Measurements from ENCODE around the gene FAM162A.
"Not testable (repeated sequence)": the region's sequence is repeated elsewhere in the genome, so short reads cannot be mapped to it uniquely, and the experiment has no call there.

FAM162A gene

GRCh38 chr3:122427857-122428471 is 44.0 kb downstream of the FAM162A start:
- H3K27me3 Mint-ChIP-seq (ENCODE audit: low read depth, poor library complexity), result no peaks in the 10 kb centered on the region
- H3K4me1 Mint-ChIP-seq, result no peaks in the 10 kb centered on the region
- H3K9me3 Mint-ChIP-seq, result no peaks in the 10 kb centered on the region
- no peak for DNase-seq
- H3K4me3 Mint-ChIP-seq, result no peak overlapping the region
- peaks cover 71% of the 10 kb centered on the region for H3K36me3 Mint-ChIP-seq (ENCODE audit: low read depth)
- TF ChIP-seq CTCF (IDR thresholded peaks at IDR 0.05), result no peak
- peak overlapping the region; percentile 2 for H3K27ac Mint-ChIP-seq

- no peaks in the 10 kb centered on the region for H3K9me3 Mint-ChIP-seq
- no peak for DNase-seq
- no peaks in the 10 kb centered on the region for H3K27me3 Mint-ChIP-seq (ENCODE audit: low read depth, poor library complexity)
- no peak for TF ChIP-seq CTCF (IDR thresholded peaks at IDR 0.05)
- H3K27ac Mint-ChIP-seq, result no peak overlapping the region
- H3K4me1 Mint-ChIP-seq, result no peaks in the 10 kb centered on the region
- H3K4me3 Mint-ChIP-seq, result no peak overlapping the region
- H3K36me3 Mint-ChIP-seq (ENCODE audit: low read depth), result peaks cover 85% of the 10 kb centered on the region
Observed at GRCh38 chr3:122430371-122430770, 46.4 kb downstream of the FAM162A start.

- no peak overlapping the region for H3K4me3 Mint-ChIP-seq
- no peaks in the 10 kb centered on the region for H3K4me1 Mint-ChIP-seq
- TF ChIP-seq CTCF (IDR thresholded peaks at IDR 0.05), result no peak
- peaks cover 22% of the 10 kb centered on the region for H3K9me3 Mint-ChIP-seq
- no peak overlapping the region for H3K27ac Mint-ChIP-seq
- H3K36me3 Mint-ChIP-seq (ENCODE audit: low read depth), result peaks cover 87% of the 10 kb centered on the region
- H3K27me3 Mint-ChIP-seq (ENCODE audit: low read depth, poor library complexity), result no peaks in the 10 kb centered on the region
- DNase-seq, result no peak
Observed at GRCh38 chr3:122435950-122436349, 52.0 kb downstream of the FAM162A start.

- Mint-ChIP-seq H3K4me1 (peaks cover 11% of the 10 kb centered on the region), H3K27ac (no peak overlapping the region), H3K4me3 (no peak overlapping the region), H3K27me3 (ENCODE audit: low read depth, poor library complexity) (peaks cover 2% of the 10 kb centered on the region), H3K9me3 (peaks cover 49% of the 10 kb centered on the region), H3K36me3 (ENCODE audit: low read depth) (peaks cover 96% of the 10 kb centered on the region)
- no peak for TF ChIP-seq CTCF (IDR thresholded peaks at IDR 0.05)
- no peak for DNase-seq
Observed at GRCh38 chr3:122443090-122443489, 59.1 kb downstream of the FAM162A start.

GRCh38 chr3:122443762-122444490 is 59.9 kb downstream of the FAM162A start:
- DNase-seq; H3K27ac Mint-ChIP-seq; H3K27me3 Mint-ChIP-seq (ENCODE audit: low read depth, poor library complexity); H3K4me3 Mint-ChIP-seq: not testable (repeated sequence)
- H3K4me1 Mint-ChIP-seq, result peaks cover 11% of the 10 kb centered on the region
- H3K36me3 Mint-ChIP-seq (ENCODE audit: low read depth), result peaks cover 96% of the 10 kb centered on the region
- H3K9me3 Mint-ChIP-seq, result peaks cover 56% of the 10 kb centered on the region

GRCh38 chr3:122444491-122444887 is 60.5 kb downstream of the FAM162A start:
- not testable (repeated sequence) for H3K4me3 Mint-ChIP-seq; H3K27ac Mint-ChIP-seq; DNase-seq; H3K27me3 Mint-ChIP-seq (ENCODE audit: low read depth, poor library complexity)
- peaks cover 59% of the 10 kb centered on the region for H3K9me3 Mint-ChIP-seq
- H3K4me1 Mint-ChIP-seq, result peaks cover 11% of the 10 kb centered on the region
- H3K36me3 Mint-ChIP-seq (ENCODE audit: low read depth), result peaks cover 96% of the 10 kb centered on the region

GRCh38 chr3:122448218-122448617 is 64.2 kb downstream of the FAM162A start:
- not testable (repeated sequence) for H3K27me3 Mint-ChIP-seq (ENCODE audit: low read depth, poor library complexity); H3K4me3 Mint-ChIP-seq; DNase-seq; H3K27ac Mint-ChIP-seq; H3K4me1 Mint-ChIP-seq
- H3K9me3 Mint-ChIP-seq, result peaks cover 59% of the 10 kb centered on the region
- H3K36me3 Mint-ChIP-seq (ENCODE audit: low read depth), result peaks cover 90% of the 10 kb centered on the region

Measured in nephron progenitor cell (in vitro differentiated cells).